Loucy (cell line): ENCODE measurements around the gene NDUFAF2.
"Not testable (repeated sequence)": the region's sequence is repeated elsewhere in the genome, so short reads cannot be mapped to it uniquely, and the experiment has no call there.

Experiments used
- CTCF ChIP-seq: fragments of 200-600 bp; sonication (generic); conservative IDR thresholded peaks from 2 replicates; pipeline ENCODE4 v1.5.1; 2014; ENCODE audit warnings: mild to moderate bottlenecking, antibody characterized with exemption, low read length
- EZH2phosphoT487 ChIP-seq: fragments of 200-600 bp; IDR thresholded peaks from 2 replicates; pipeline ENCODE4 v1.6.1; 2018; ENCODE audit warnings: antibody characterized with exemption, mild to moderate bottlenecking, moderate library complexity, borderline replicate concordance

- not testable (repeated sequence) for TF ChIP-seq CTCF, EZH2phosphoT487
Measured at GRCh38 chr5:61093046-61093771, 148.2 kb downstream of the NDUFAF2 start.
